ENCODE results near the gene GPRASP1. TPM values are rescaled to one million over a fixed set of nuclear protein-coding genes. Genes with fewer than 3 reads are reported as not detected.

The GPRASP1 gene
- total RNA-seq, 1 donor from 2014 or later = 4.1 TPM

GRCh38 chrX:102627640-102628039, 23.6 kb upstream of the GPRASP1 start:
- no peak overlapping the region for H3K27ac Mint-ChIP-seq
- no peaks in the 10 kb centered on the region for H3K4me1 Mint-ChIP-seq (ENCODE audit: low read depth)
- no peaks in the 10 kb centered on the region for H3K27me3 Mint-ChIP-seq
- no peak overlapping the region for H3K4me3 Mint-ChIP-seq (ENCODE audit: low read depth)
- H3K9me3 Mint-ChIP-seq (ENCODE audit: low read depth) = peaks cover 32% of the 10 kb centered on the region
- no peak for TF ChIP-seq CTCF (IDR thresholded peaks at IDR 0.05; ENCODE audit: unreplicated experiment)
- no peak for DNase-seq (ENCODE audit: low spot score, unreplicated experiment)
- H3K36me3 Mint-ChIP-seq (ENCODE audit: insufficient read depth) = peaks cover 23% of the 10 kb centered on the region

- no peak for DNase-seq (ENCODE audit: low spot score, unreplicated experiment)
- peaks cover 47% of the 10 kb centered on the region for H3K9me3 Mint-ChIP-seq (ENCODE audit: low read depth)
- H3K36me3 Mint-ChIP-seq (ENCODE audit: insufficient read depth) = peaks cover 32% of the 10 kb centered on the region
- no peak overlapping the region for H3K27ac Mint-ChIP-seq
- H3K27me3 Mint-ChIP-seq = no peaks in the 10 kb centered on the region
- no peak overlapping the region for H3K4me3 Mint-ChIP-seq (ENCODE audit: low read depth)
- no peak for TF ChIP-seq CTCF (IDR thresholded peaks at IDR 0.05; ENCODE audit: unreplicated experiment)
- no peaks in the 10 kb centered on the region for H3K4me1 Mint-ChIP-seq (ENCODE audit: low read depth)
These were observed 13.7 kb upstream of the GPRASP1 start for GRCh38 chrX:102637561-102637960.

- Mint-ChIP-seq H3K9me3 (ENCODE audit: low read depth) (peaks cover 20% of the 10 kb centered on the region), H3K4me3 (ENCODE audit: low read depth) (peak overlapping the region; percentile 80), H3K27me3 (peaks cover 3% of the 10 kb centered on the region), H3K4me1 (ENCODE audit: low read depth) (no peaks in the 10 kb centered on the region), H3K36me3 (ENCODE audit: insufficient read depth) (peaks cover 5% of the 10 kb centered on the region), H3K27ac (no peak overlapping the region)
- TF ChIP-seq CTCF (IDR thresholded peaks at IDR 0.05; ENCODE audit: unreplicated experiment) = no peak
- no peak for DNase-seq (ENCODE audit: low spot score, unreplicated experiment)
These were observed 411 bp upstream of the GPRASP1 start for GRCh38 chrX:102650903-102651241.

- H3K27ac Mint-ChIP-seq = peak overlapping the region; percentile 15
- H3K36me3 Mint-ChIP-seq (ENCODE audit: insufficient read depth) = peaks cover 3% of the 10 kb centered on the region
- H3K9me3 Mint-ChIP-seq (ENCODE audit: low read depth) = peaks cover 15% of the 10 kb centered on the region
- DNase-seq (ENCODE audit: low spot score, unreplicated experiment) = no peak
- no peaks in the 10 kb centered on the region for H3K4me1 Mint-ChIP-seq (ENCODE audit: low read depth)
- peak; percentile 56 for TF ChIP-seq CTCF (IDR thresholded peaks at IDR 0.05; ENCODE audit: unreplicated experiment)
- peak overlapping the region; percentile 65 for H3K4me3 Mint-ChIP-seq (ENCODE audit: low read depth)
- peaks cover 3% of the 10 kb centered on the region for H3K27me3 Mint-ChIP-seq
These were observed 877 bp downstream of the GPRASP1 start for GRCh38 chrX:102652031-102652688.

- Mint-ChIP-seq H3K36me3 (ENCODE audit: insufficient read depth) (peaks cover 1% of the 10 kb centered on the region), H3K4me3 (ENCODE audit: low read depth) (no peak overlapping the region), H3K27me3 (peaks cover 3% of the 10 kb centered on the region), H3K9me3 (ENCODE audit: low read depth) (peaks cover 8% of the 10 kb centered on the region), H3K4me1 (ENCODE audit: low read depth) (peaks cover 1% of the 10 kb centered on the region), H3K27ac (no peak overlapping the region)
- no peak for DNase-seq (ENCODE audit: low spot score, unreplicated experiment)
- TF ChIP-seq CTCF (IDR thresholded peaks at IDR 0.05; ENCODE audit: unreplicated experiment) = no peak
These were observed 3.4 kb downstream of the GPRASP1 start for GRCh38 chrX:102654696-102655095.

Measured in progenitor cell of endocrine pancreas (in vitro differentiated cells).